Measurements from ENCODE around the gene ID1. TPM values are rescaled to one million over a fixed set of nuclear protein-coding genes. Genes with fewer than 3 reads are reported as not detected.
"Not testable (repeated sequence)": the region's sequence is repeated elsewhere in the genome, so short reads cannot be mapped to it uniquely, and the experiment has no call there.

Gene ID1
- polyA plus RNA-seq, 1 donor from 2014 or later: 30.6 TPM

- H3K79me2 ChIP-seq (replicated peaks; ENCODE audit: insufficient read depth, low read length): no peaks in the 10 kb centered on the region
- H3K9me3 ChIP-seq (ENCODE audit: low read length): no peaks in the 10 kb centered on the region
- no peak overlapping the region for H3K27ac ChIP-seq (ENCODE audit: low read length)
- no peaks in the 10 kb centered on the region for H3K9me2 ChIP-seq (ENCODE audit: insufficient read depth, low read length)
- H2AFZ ChIP-seq (ENCODE audit: low read depth, low read length): no peak overlapping the region
- no peak overlapping the region for H3K4me3 ChIP-seq (ENCODE audit: low read length)
- no peak for TF ChIP-seq SMC3 (conservative IDR thresholded peaks at IDR 0.05; ENCODE audit: poor library complexity)
- TF ChIP-seq CTCF (IDR thresholded peaks at IDR 0.05; ENCODE audit: poor library complexity, severe bottlenecking): no peak
- TF ChIP-seq POLR2AphosphoS5 (IDR thresholded peaks at IDR 0.05): no peak
- TF ChIP-seq REST (IDR thresholded peaks at IDR 0.05; ENCODE audit: borderline replicate concordance): no peak
- no peak for TF ChIP-seq EZH2 (IDR thresholded peaks at IDR 0.05; ENCODE audit: borderline replicate concordance, insufficient read depth, low read length, poor library complexity, severe bottlenecking)
- TF ChIP-seq RAD21 (conservative IDR thresholded peaks at IDR 0.05): no peak
- TF ChIP-seq MXI1 (conservative IDR thresholded peaks at IDR 0.05; ENCODE audit: poor library complexity, severe bottlenecking): no peak
- no peak for TF ChIP-seq TAF1 (IDR thresholded peaks at IDR 0.05; ENCODE audit: low read depth)
- TF ChIP-seq EP300 (conservative IDR thresholded peaks at IDR 0.05; ENCODE audit: poor library complexity, severe bottlenecking): no peak
- no peaks in the 10 kb centered on the region for H4K20me1 ChIP-seq (ENCODE audit: insufficient read depth)
- H3K4me2 ChIP-seq (ENCODE audit: low read length): no peak overlapping the region
- H3K36me3 ChIP-seq (ENCODE audit: insufficient read depth, low read length): no peaks in the 10 kb centered on the region
- H3F3A ChIP-seq (ENCODE audit: insufficient read depth, low read length, poor library complexity, severe bottlenecking): no peaks in the 10 kb centered on the region
- no peaks in the 10 kb centered on the region for H3K27me3 ChIP-seq (ENCODE audit: insufficient read depth, low read depth, low read length)
- no peak overlapping the region for H3K9ac ChIP-seq (ENCODE audit: low read length)
Measured at GRCh38 chr20:31579245-31579644, 25.8 kb upstream of the ID1 start.

- H3K27ac ChIP-seq (ENCODE audit: low read length); H3K9me2 ChIP-seq (ENCODE audit: insufficient read depth, low read length); H3K79me2 ChIP-seq (replicated peaks; ENCODE audit: insufficient read depth, low read length); H3K4me2 ChIP-seq (ENCODE audit: low read length); H3K36me3 ChIP-seq (ENCODE audit: insufficient read depth, low read length); H3K9me3 ChIP-seq (ENCODE audit: low read length); H3K9ac ChIP-seq (ENCODE audit: low read length); H2AFZ ChIP-seq (ENCODE audit: low read depth, low read length); H3K4me3 ChIP-seq (ENCODE audit: low read length); H4K20me1 ChIP-seq (ENCODE audit: insufficient read depth); H3K27me3 ChIP-seq (ENCODE audit: insufficient read depth, low read depth, low read length); H3F3A ChIP-seq (ENCODE audit: insufficient read depth, low read length, poor library complexity, severe bottlenecking): not testable (repeated sequence)
Measured at GRCh38 chr20:31579941-31580651, 25.0 kb upstream of the ID1 start.

Measured in neural cell (in vitro differentiated cells).